ENCODE data around the gene SLCO4A1. TPM values are rescaled to one million over a fixed set of nuclear protein-coding genes. Genes with fewer than 3 reads are reported as not detected.

Gene SLCO4A1
- total and polyA plus RNA-seq, 12 donors = 0.39 to 27.0 (median 4.9) TPM

- Histone ChIP-seq H3K9me3 (replicated peaks in 1 of 3) (no peaks in the 10 kb centered on the region), H3K36me3 (replicated peaks in 1 of 2) (no peaks in the 10 kb centered on the region), H3K27ac (peak overlapping the region in 1 of 5 donors; percentile 49), H3K4me3 (no peak overlapping the region), H3K27me3 (no peaks in the 10 kb centered on the region), H3K4me1 (replicated peaks in 1 of 2) (peaks cover 0 to 5% of the 10 kb centered on the region in 2 donors)
- no peak for TF ChIP-seq CTCF (IDR thresholded peaks at IDR 0.05)
- TF ChIP-seq POLR2A (IDR thresholded peaks at IDR 0.05) = no peak
- DNase-seq = no peak
- WGBS, 4 donors = 49 to 70% (median 56%) methylated on average over 2 to 6 of the region's 6 CpGs
- intact Hi-C loops (cut with DNase I) = loop anchor here in 1 of 2 donors (5.0 kb wide), 1 partner anchor 130 kb away; no protein-coding TSS in a partner anchor
Observed at GRCh38 chr20:62662422-62662821, 20.1 kb downstream of the SLCO4A1 start.

- Histone ChIP-seq H3K4me1 (replicated peaks in 1 of 2) (peaks cover 0 to 5% of the 10 kb centered on the region in 2 donors), H3K4me3 (no peak overlapping the region), H3K27ac (no peak overlapping the region), H3K9me3 (replicated peaks in 1 of 3) (no peaks in the 10 kb centered on the region), H3K36me3 (replicated peaks in 1 of 2) (no peaks in the 10 kb centered on the region), H3K27me3 (no peaks in the 10 kb centered on the region)
- DNase-seq = no peak
- TF ChIP-seq POLR2A (IDR thresholded peaks at IDR 0.05) (no peak), CTCF (IDR thresholded peaks at IDR 0.05) (no peak)
- 81 to 91% (median 89%) methylated on average over 14 to 24 of the region's 24 CpGs for WGBS, 4 donors
- intact Hi-C loops (cut with DNase I) = loop anchor here in 1 of 2 donors (5.0 kb wide), 1 partner anchor 129 kb away; no protein-coding TSS in a partner anchor
Observed at GRCh38 chr20:62663145-62664018, 21.1 kb downstream of the SLCO4A1 start.

- no peak for DNase-seq
- Histone ChIP-seq H3K36me3 (replicated peaks in 1 of 2) (no peaks in the 10 kb centered on the region), H3K4me3 (no peak overlapping the region), H3K4me1 (replicated peaks in 1 of 2) (peaks cover 0 to 5% of the 10 kb centered on the region in 2 donors), H3K27ac (no peak overlapping the region), H3K9me3 (replicated peaks in 1 of 3) (no peaks in the 10 kb centered on the region), H3K27me3 (no peaks in the 10 kb centered on the region)
- no peak for TF ChIP-seq POLR2A (IDR thresholded peaks at IDR 0.05)
- intact Hi-C loops (cut with DNase I) = loop anchor here in 1 of 2 donors (5.0 kb wide), 1 partner anchor 128 kb away; no protein-coding TSS in a partner anchor
- WGBS, 4 donors = 84 to 96% (median 93%) methylated on average over 6 to 18 of the region's 18 CpGs
Observed at GRCh38 chr20:62664019-62664971, 22.0 kb downstream of the SLCO4A1 start.

GRCh38 chr20:62665153-62665754 lies 23.0 kb downstream of the SLCO4A1 start:
- no peak for DNase-seq
- Histone ChIP-seq H3K9me3 (replicated peaks in 1 of 3) (no peaks in the 10 kb centered on the region), H3K27me3 (no peaks in the 10 kb centered on the region), H3K4me1 (replicated peaks in 1 of 2) (peaks cover 0 to 5% of the 10 kb centered on the region in 2 donors), H3K27ac (no peak overlapping the region), H3K4me3 (no peak overlapping the region), H3K36me3 (replicated peaks in 1 of 2) (no peaks in the 10 kb centered on the region)
- intact Hi-C loops (cut with DNase I) = loop anchor here in 1 of 2 donors (5.0 kb wide), 1 partner anchor 127 kb away; no protein-coding TSS in a partner anchor
- no peak for TF ChIP-seq POLR2A (IDR thresholded peaks at IDR 0.05)
- TF ChIP-seq CTCF (IDR thresholded peaks at IDR 0.05) = no peak
- 84 to 97% (median 92%) methylated on average over 6 to 12 of the region's 12 CpGs for WGBS, 4 donors

Data from adrenal gland (tissue), 12 donors.